H9 (cell line): ENCODE results near the gene DMKN. TPM values are rescaled to one million over a fixed set of nuclear protein-coding genes. Genes with fewer than 3 reads are reported as not detected.

Source experiments
- DNase-seq: peaks from one replicate; pipeline ENCODE4 v3.0.0-alpha.2; 2017
- H2AFZ ChIP-seq: one replicate; pipeline ENCODE4 v1.6.1; 2013; ENCODE audit warnings: mild to moderate bottlenecking, low read length, control low read depth, moderate library complexity
- H2AK5ac ChIP-seq: 2 replicates; pipeline ENCODE4 v1.6.1; 2013; ENCODE audit warnings: low read length, control low read depth, mixed read lengths; ENCODE audit not compliant: insufficient read length
- H2BK120ac ChIP-seq: one replicate; pipeline ENCODE4 v1.6.1; 2013; ENCODE audit warnings: low read depth, mild to moderate bottlenecking, low read length, control low read depth, inconsistent platforms; ENCODE audit not compliant: poor library complexity, severe bottlenecking
- H2BK12ac ChIP-seq: 2 replicates; pipeline ENCODE4 v1.6.1; 2013; ENCODE audit warnings: low read length, control low read depth, mixed read lengths, low read depth; ENCODE audit not compliant: insufficient read length
- H2BK15ac ChIP-seq: 2 replicates; pipeline ENCODE4 v1.6.1; 2013; ENCODE audit warnings: low read depth, low read length, control low read depth
- H2BK20ac ChIP-seq: one replicate; pipeline ENCODE4 v1.6.1; 2013; ENCODE audit warnings: low read depth, mild to moderate bottlenecking, low read length, control low read depth, inconsistent platforms; ENCODE audit not compliant: poor library complexity, severe bottlenecking
- H2BK5ac ChIP-seq: 2 replicates; pipeline ENCODE4 v1.6.1; 2013; ENCODE audit warnings: low read length, control low read depth, mixed read lengths; ENCODE audit not compliant: insufficient read length
- H3K14ac ChIP-seq: 2 replicates; pipeline ENCODE4 v1.6.1; 2013; ENCODE audit warnings: low read length, control low read depth; ENCODE audit not compliant: insufficient read depth
- H3K18ac ChIP-seq: 2 replicates; pipeline ENCODE4 v1.6.1; 2013; ENCODE audit warnings: low read depth, mild to moderate bottlenecking, mixed read lengths, low read length, control low read depth; ENCODE audit not compliant: insufficient read length
- H3K23ac ChIP-seq: 2 replicates; pipeline ENCODE4 v1.6.1; 2013; ENCODE audit warnings: low read length, control low read depth, mixed read lengths, low read depth; ENCODE audit not compliant: insufficient read length
- H3K23me2 ChIP-seq: 2 replicates; pipeline ENCODE4 v1.6.1; 2013; ENCODE audit warnings: low read depth, mild to moderate bottlenecking, mixed read lengths, low read length, control low read depth; ENCODE audit not compliant: insufficient read length, poor library complexity, severe bottlenecking
- H3K27ac ChIP-seq: 2 replicates; pipeline ENCODE4 v1.5.1; 2013; ENCODE audit warnings: low read length, control low read depth, mixed read lengths, low read depth; ENCODE audit not compliant: insufficient read length
- H3K27me3 ChIP-seq: 2 replicates; pipeline ENCODE4 v1.6.1; 2013; ENCODE audit warnings: low read length, control low read depth, inconsistent platforms; ENCODE audit not compliant: insufficient read depth
- H3K4ac ChIP-seq: 2 replicates; pipeline ENCODE4 v1.6.1; 2013; ENCODE audit warnings: low read depth, mild to moderate bottlenecking, control low read depth, inconsistent platforms, low read length, moderate library complexity
- H3K4me1 ChIP-seq: 2 replicates; pipeline ENCODE4 v1.6.1; 2013; ENCODE audit warnings: low read length, control low read depth, inconsistent platforms; ENCODE audit not compliant: insufficient read depth
- H3K4me2 ChIP-seq: 2 replicates; pipeline ENCODE4 v1.6.1; 2013; ENCODE audit warnings: low read length, control low read depth, mixed read lengths; ENCODE audit not compliant: insufficient read length, insufficient read depth
- H3K56ac ChIP-seq: 2 replicates; pipeline ENCODE4 v1.6.1; 2013; ENCODE audit warnings: low read depth, mild to moderate bottlenecking, mixed read lengths, low read length, control low read depth; ENCODE audit not compliant: insufficient read length
- H3K79me1 ChIP-seq: 2 replicates; pipeline ENCODE4 v1.6.1; 2013; ENCODE audit warnings: low read depth, mild to moderate bottlenecking, moderate library complexity, low read length, control low read depth, inconsistent platforms; ENCODE audit not compliant: insufficient read depth, poor library complexity, severe bottlenecking
- H3K79me2 ChIP-seq: 2 replicates; pipeline ENCODE4 v1.6.1; 2013; ENCODE audit warnings: low read length, control low read depth, inconsistent platforms; ENCODE audit not compliant: insufficient read depth
- H3K9ac ChIP-seq: 2 replicates; pipeline ENCODE4 v1.6.1; 2013; ENCODE audit warnings: low read length, control low read depth, mixed read lengths; ENCODE audit not compliant: insufficient read length; ENCODE audit errors: extremely low read depth
- H3K9me3 ChIP-seq: one replicate; pipeline ENCODE4 v1.6.1; 2013; ENCODE audit warnings: low read depth, low read length, inconsistent platforms; ENCODE audit not compliant: control insufficient read depth
- H3T11ph ChIP-seq: one replicate; pipeline ENCODE4 v1.6.1; 2013; ENCODE audit warnings: mild to moderate bottlenecking, low read length, control low read depth, inconsistent platforms
- H4K20me1 ChIP-seq: one replicate; pipeline ENCODE4 v1.6.1; 2013; ENCODE audit not compliant: control insufficient read depth, insufficient read length, insufficient read depth
- H4K5ac ChIP-seq: 2 replicates; pipeline ENCODE4 v1.6.1; 2013; ENCODE audit warnings: low read depth, mild to moderate bottlenecking, mixed read lengths, low read length, control low read depth; ENCODE audit not compliant: insufficient read length
- H4K8ac ChIP-seq: replicated peaks from 2 replicates; pipeline ENCODE4 v1.6.1; 2013; ENCODE audit warnings: low read length, control low read depth, mixed read lengths, low read depth; ENCODE audit not compliant: insufficient read length
- H4K91ac ChIP-seq: 2 replicates; pipeline ENCODE4 v1.6.1; 2013; ENCODE audit warnings: low read depth, mild to moderate bottlenecking, moderate library complexity, mixed read lengths, low read length, control low read depth; ENCODE audit not compliant: insufficient read length
- H3K27ac Mint-ChIP-seq, 3 experiments: 2 replicates in 2 of 3; 3 replicates in 1 of 3; pipeline ENCODE4 v1.8.0; 2020 to 2021; ENCODE audit warnings: mixed read lengths in 3 of 3, mild to moderate bottlenecking in 1 of 3, moderate library complexity in 1 of 3
- H3K27me3 Mint-ChIP-seq: 2 replicates; pipeline ENCODE4 v1.8.0; 2021; ENCODE audit warnings: low read depth, mild to moderate bottlenecking, moderate library complexity, mixed read lengths
- H3K36me3 Mint-ChIP-seq, 3 experiments: 2 replicates in 2 of 3; 3 replicates in 1 of 3; pipeline ENCODE4 v1.8.0; 2020 to 2021; ENCODE audit warnings: low read depth in 3 of 3, mixed read lengths in 3 of 3; ENCODE audit not compliant: insufficient read depth in 1 of 3
- H3K4me1 Mint-ChIP-seq, 2 experiments: 2 replicates each; pipeline ENCODE4 v1.8.0; 2020; ENCODE audit warnings: mixed read lengths in 2 of 2
- H3K4me3 Mint-ChIP-seq, 2 experiments: 2 replicates in 1 of 2; 3 replicates in 1 of 2; pipeline ENCODE4 v1.8.0; 2020 to 2021; ENCODE audit warnings: mild to moderate bottlenecking in 2 of 2, mixed read lengths in 2 of 2, moderate library complexity in 1 of 2
- H3K9me3 Mint-ChIP-seq, 2 experiments: 2 replicates in 1 of 2; 3 replicates in 1 of 2; pipeline ENCODE4 v1.8.0; 2020; ENCODE audit warnings: mild to moderate bottlenecking in 2 of 2, mixed read lengths in 2 of 2, moderate library complexity in 1 of 2
- WGBS: extraction: QIAGEN DNeasy Blood & Tissue Kit; methylation state at CpG from one replicate; pipeline ENCODE4 v1.1.7; 2013; ENCODE audit warnings: missing lambda C conversion rate, low lambda C conversion rate, mixed read lengths; ENCODE audit not compliant: insufficient read length; ENCODE audit errors: extremely low coverage; 5-methylcytosine and 5-hydroxymethylcytosine counted together
- total RNA-seq: library from RNA; stranded (reverse); gene quantifications from 2 replicates; pipeline ENCODE4 v1.2.1, GENCODE V29; 2021
- TF ChIP-seq, protein P1 (sequence below): fragments of 200-600 bp; sonication (generic); conservative IDR thresholded peaks from 3 replicates; pipeline ENCODE4 v1.8.0; 2021; ENCODE audit warnings: antibody characterized with exemption, mild to moderate bottlenecking

Gene DMKN
- total RNA-seq, 1 experiment from 2014 or later, result 278 TPM

DNA sequence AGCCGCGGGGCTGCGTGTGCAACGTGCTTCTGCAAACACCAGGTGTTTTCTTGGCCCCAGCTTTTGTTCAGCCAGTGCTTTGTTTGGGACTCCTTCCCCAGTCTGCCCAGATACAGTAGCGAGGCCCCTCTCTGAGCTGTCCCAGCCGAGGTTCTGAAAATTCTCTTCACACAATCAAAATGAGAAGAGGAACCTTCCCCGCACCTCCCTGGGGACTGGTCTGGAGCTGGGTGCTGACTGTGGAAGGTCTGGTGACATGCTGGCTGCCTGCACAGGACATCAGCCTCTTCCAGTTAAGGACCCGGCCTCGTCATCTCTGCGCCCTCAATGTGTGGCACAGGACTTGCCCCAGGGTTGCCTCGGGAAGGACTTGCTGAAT lies 45.8 kb upstream of the DMKN start:
- Histone ChIP-seq H2BK120ac (no peak overlapping the region), H3K9ac (no peak overlapping the region), H3K4me1 (no peaks in the 10 kb centered on the region), H2BK15ac (no peak overlapping the region), H3K14ac (no peak overlapping the region), H3K79me1 (no peaks in the 10 kb centered on the region), H3K56ac (no peak overlapping the region), H3K18ac (no peak overlapping the region), H3K79me2 (no peaks in the 10 kb centered on the region; the same call in 1 of the 2 replicates), H3T11ph (no peak overlapping the region), H2BK20ac (no peak overlapping the region), H4K5ac (no peak overlapping the region), H3K9me3 (no peaks in the 10 kb centered on the region), H2AFZ (no peak overlapping the region), H2AK5ac (no peak overlapping the region), H3K23ac (no peak overlapping the region), H2BK12ac (no peak overlapping the region), H4K91ac (no peak overlapping the region), H3K23me2 (peaks cover 7% of the 10 kb centered on the region), H3K4ac (no peak overlapping the region), H2BK5ac (no peak overlapping the region), H3K27ac (no peak overlapping the region), H4K20me1 (no peaks in the 10 kb centered on the region), H4K8ac (no peak overlapping the region), H3K27me3 (peaks cover 3% of the 10 kb centered on the region; the same call in 1 of the 2 replicates), H3K4me2 (no peak overlapping the region)
- Mint-ChIP-seq H3K27me3 (peaks cover 75% of the 10 kb centered on the region), H3K36me3 (no peaks in the 10 kb centered on the region; a peak in 1 of 7 replicates), H3K9me3 (peaks cover 0 to 2% of the 10 kb centered on the region in 2 experiments; a peak in 1 of 5 replicates), H3K27ac (no peak overlapping the region), H3K4me1 (peaks cover 9 to 17% of the 10 kb centered on the region in 2 experiments), H3K4me3 (peak overlapping the region in 1 of 2 experiments; percentile 90; a peak in 2 of 5 replicates)
- no CpG with 5 or more reads among the region's 11 CpGs for WGBS
- no peak for DNase-seq
- TF ChIP-seq, protein P1, sequence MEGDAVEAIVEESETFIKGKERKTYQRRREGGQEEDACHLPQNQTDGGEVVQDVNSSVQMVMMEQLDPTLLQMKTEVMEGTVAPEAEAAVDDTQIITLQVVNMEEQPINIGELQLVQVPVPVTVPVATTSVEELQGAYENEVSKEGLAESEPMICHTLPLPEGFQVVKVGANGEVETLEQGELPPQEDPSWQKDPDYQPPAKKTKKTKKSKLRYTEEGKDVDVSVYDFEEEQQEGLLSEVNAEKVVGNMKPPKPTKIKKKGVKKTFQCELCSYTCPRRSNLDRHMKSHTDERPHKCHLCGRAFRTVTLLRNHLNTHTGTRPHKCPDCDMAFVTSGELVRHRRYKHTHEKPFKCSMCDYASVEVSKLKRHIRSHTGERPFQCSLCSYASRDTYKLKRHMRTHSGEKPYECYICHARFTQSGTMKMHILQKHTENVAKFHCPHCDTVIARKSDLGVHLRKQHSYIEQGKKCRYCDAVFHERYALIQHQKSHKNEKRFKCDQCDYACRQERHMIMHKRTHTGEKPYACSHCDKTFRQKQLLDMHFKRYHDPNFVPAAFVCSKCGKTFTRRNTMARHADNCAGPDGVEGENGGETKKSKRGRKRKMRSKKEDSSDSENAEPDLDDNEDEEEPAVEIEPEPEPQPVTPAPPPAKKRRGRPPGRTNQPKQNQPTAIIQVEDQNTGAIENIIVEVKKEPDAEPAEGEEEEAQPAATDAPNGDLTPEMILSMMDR, result no peak
